Neuron (in vitro differentiated cells): ENCODE data around the gene TIMM44.

Source experiments
- H2AFZ ChIP-seq: one replicate; pipeline ENCODE4 v1.6.1; 2013; ENCODE audit warnings: low read depth, mild to moderate bottlenecking, inconsistent platforms, low read length, moderate library complexity
- H3K27me3 ChIP-seq: one replicate; pipeline ENCODE4 v1.6.1; 2013; ENCODE audit warnings: low read length; ENCODE audit not compliant: insufficient read depth
- H3K36me3 ChIP-seq: one replicate; pipeline ENCODE4 v1.6.1; 2013; ENCODE audit warnings: low read length; ENCODE audit not compliant: insufficient read depth
- H3K4me1 ChIP-seq: one replicate; pipeline ENCODE4 v1.6.1; 2013; ENCODE audit warnings: low read length; ENCODE audit not compliant: insufficient read depth
- H3K4me3 ChIP-seq: 2 replicates; pipeline ENCODE4 v1.5.1; 2013; ENCODE audit warnings: mild to moderate bottlenecking, low read length, moderate library complexity
- H3K9me3 ChIP-seq: one replicate; pipeline ENCODE4 v1.6.1; 2013; ENCODE audit warnings: low read length

Gene TIMM44

GRCh38 chr19:7943444-7944176, at the start of gene TIMM44:
TSS of gene TIMM44 (minus strand) at chr19:7943666. CDS start at chr19:7943651, 15 bp downstream.
- H3K9me3 ChIP-seq, result peaks cover 1% of the 10 kb centered on the region
- H3K4me1 ChIP-seq, result peaks cover 6% of the 10 kb centered on the region
- H3K4me3 ChIP-seq, result peak within 1 kb of the TSS; percentile 91
- H3K36me3 ChIP-seq, result peaks cover 21% of the 10 kb centered on the region
- H2AFZ ChIP-seq, result peak within 1 kb of the TSS; percentile 68
- H3K27me3 ChIP-seq, result no peaks in the 10 kb centered on the region

- no peak overlapping the region for H3K4me3 ChIP-seq
Measured at GRCh38 chr19:7992575-7992974, 49.1 kb upstream of the TIMM44 start.

GRCh38 chr19:7989071-7989575, 45.7 kb upstream of the TIMM44 start:
- Histone ChIP-seq H3K9me3 (no peaks in the 10 kb centered on the region), H3K36me3 (peaks cover 79% of the 10 kb centered on the region), H3K4me1 (no peaks in the 10 kb centered on the region), H3K27me3 (no peaks in the 10 kb centered on the region), H3K4me3 (no peak overlapping the region), H2AFZ (no peak overlapping the region)

More at GRCh38 chr19:7992575-7992974, 49.1 kb upstream of the TIMM44 start:
- Histone ChIP-seq H3K27me3 (no peaks in the 10 kb centered on the region), H3K4me1 (no peaks in the 10 kb centered on the region), H3K36me3 (peaks cover 50% of the 10 kb centered on the region), H2AFZ (no peak overlapping the region), H3K9me3 (peaks cover 2% of the 10 kb centered on the region)

- H3K27me3 ChIP-seq, result no peaks in the 10 kb centered on the region
- H3K4me3 ChIP-seq, result no peak overlapping the region
- no peak overlapping the region for H2AFZ ChIP-seq
- H3K9me3 ChIP-seq, result no peaks in the 10 kb centered on the region
- peaks cover 86% of the 10 kb centered on the region for H3K36me3 ChIP-seq
- H3K4me1 ChIP-seq, result no peaks in the 10 kb centered on the region
Measured at GRCh38 chr19:7988307-7988706, 44.8 kb upstream of the TIMM44 start.

GRCh38 chr19:7987114-7987768, 43.8 kb upstream of the TIMM44 start:
- no peaks in the 10 kb centered on the region for H3K9me3 ChIP-seq
- H2AFZ ChIP-seq, result no peak overlapping the region
- H3K4me1 ChIP-seq, result no peaks in the 10 kb centered on the region
- H3K4me3 ChIP-seq, result no peak overlapping the region
- H3K36me3 ChIP-seq, result peaks cover 89% of the 10 kb centered on the region
- no peaks in the 10 kb centered on the region for H3K27me3 ChIP-seq

GRCh38 chr19:7986321-7987113, 43.1 kb upstream of the TIMM44 start:
- H3K4me3 ChIP-seq, result no peak overlapping the region
- peaks cover 92% of the 10 kb centered on the region for H3K36me3 ChIP-seq
- H3K4me1 ChIP-seq, result no peaks in the 10 kb centered on the region
- H3K9me3 ChIP-seq, result no peaks in the 10 kb centered on the region
- H2AFZ ChIP-seq, result no peak overlapping the region
- no peaks in the 10 kb centered on the region for H3K27me3 ChIP-seq

GRCh38 chr19:7985481-7985911, 42.0 kb upstream of the TIMM44 start:
- Histone ChIP-seq H3K27me3 (no peaks in the 10 kb centered on the region), H3K9me3 (no peaks in the 10 kb centered on the region), H3K36me3 (peaks cover 92% of the 10 kb centered on the region), H2AFZ (no peak overlapping the region), H3K4me3 (no peak overlapping the region), H3K4me1 (no peaks in the 10 kb centered on the region)

- H3K36me3 ChIP-seq, result peaks cover 94% of the 10 kb centered on the region
- no peaks in the 10 kb centered on the region for H3K9me3 ChIP-seq
- no peaks in the 10 kb centered on the region for H3K4me1 ChIP-seq
- H2AFZ ChIP-seq, result no peak overlapping the region
- H3K27me3 ChIP-seq, result no peaks in the 10 kb centered on the region
- no peak overlapping the region for H3K4me3 ChIP-seq
Measured at GRCh38 chr19:7983995-7984837, 40.8 kb upstream of the TIMM44 start.

- H3K9me3 ChIP-seq, result no peaks in the 10 kb centered on the region
- H3K27me3 ChIP-seq, result no peaks in the 10 kb centered on the region
- no peak overlapping the region for H3K4me3 ChIP-seq
- no peaks in the 10 kb centered on the region for H3K4me1 ChIP-seq
- no peak overlapping the region for H2AFZ ChIP-seq
- peaks cover 94% of the 10 kb centered on the region for H3K36me3 ChIP-seq
Measured at GRCh38 chr19:7983286-7983950, 40.0 kb upstream of the TIMM44 start.

- Histone ChIP-seq H3K4me3 (no peak overlapping the region), H3K36me3 (peaks cover 94% of the 10 kb centered on the region), H3K9me3 (no peaks in the 10 kb centered on the region), H3K27me3 (no peaks in the 10 kb centered on the region), H3K4me1 (no peaks in the 10 kb centered on the region), H2AFZ (no peak overlapping the region)
Measured at GRCh38 chr19:7982651-7983099, 39.2 kb upstream of the TIMM44 start.

- H3K4me1 ChIP-seq, result no peaks in the 10 kb centered on the region
- no peak overlapping the region for H2AFZ ChIP-seq
- no peaks in the 10 kb centered on the region for H3K9me3 ChIP-seq
- H3K36me3 ChIP-seq, result peaks cover 95% of the 10 kb centered on the region
- H3K27me3 ChIP-seq, result no peaks in the 10 kb centered on the region
- H3K4me3 ChIP-seq, result no peak overlapping the region
Measured at GRCh38 chr19:7982103-7982502, 38.6 kb upstream of the TIMM44 start.

GRCh38 chr19:7981661-7982060, 38.2 kb upstream of the TIMM44 start:
- H3K36me3 ChIP-seq, result peaks cover 98% of the 10 kb centered on the region
- H2AFZ ChIP-seq, result no peak overlapping the region
- no peaks in the 10 kb centered on the region for H3K4me1 ChIP-seq
- H3K27me3 ChIP-seq, result no peaks in the 10 kb centered on the region
- H3K9me3 ChIP-seq, result no peaks in the 10 kb centered on the region
- no peak overlapping the region for H3K4me3 ChIP-seq
